Gastroesophageal sphincter (tissue), 3 donors: ENCODE measurements around the gene C13orf42.

ENCODE experiments used
- CTCF ChIP-seq, 4 experiments: fragments of 200-600 bp in 2 of 4; fragments of 450-650 bp in 2 of 4; sonication (generic) in 1 of 4; IDR thresholded peaks; one replicate each; pipeline ENCODE4 v1.5.1; 2017 to 2019; ENCODE audit warnings: antibody characterized with exemption in 4 of 4, mild to moderate bottlenecking in 2 of 4, moderate library complexity in 2 of 4
- POLR2A ChIP-seq, 2 donors: fragments of 450-650 bp; IDR thresholded peaks; one replicate each; pipeline ENCODE4 v1.6.1; 2017; ENCODE audit warnings: antibody characterized with exemption in 2 of 2, mild to moderate bottlenecking in 2 of 2, moderate library complexity in 1 of 2

- TF ChIP-seq CTCF (IDR thresholded peaks at IDR 0.05), result no peak
- TF ChIP-seq POLR2A (IDR thresholded peaks at IDR 0.05), result no peak
Observed at GRCh38 chr13:51035469-51035868, 75.6 kb downstream of the C13orf42 start.
